ENCODE data around the gene PUS10.
"Not testable (repeated sequence)": the region's sequence is repeated elsewhere in the genome, so short reads cannot be mapped to it uniquely, and the experiment has no call there.

PUS10 gene

DNA sequence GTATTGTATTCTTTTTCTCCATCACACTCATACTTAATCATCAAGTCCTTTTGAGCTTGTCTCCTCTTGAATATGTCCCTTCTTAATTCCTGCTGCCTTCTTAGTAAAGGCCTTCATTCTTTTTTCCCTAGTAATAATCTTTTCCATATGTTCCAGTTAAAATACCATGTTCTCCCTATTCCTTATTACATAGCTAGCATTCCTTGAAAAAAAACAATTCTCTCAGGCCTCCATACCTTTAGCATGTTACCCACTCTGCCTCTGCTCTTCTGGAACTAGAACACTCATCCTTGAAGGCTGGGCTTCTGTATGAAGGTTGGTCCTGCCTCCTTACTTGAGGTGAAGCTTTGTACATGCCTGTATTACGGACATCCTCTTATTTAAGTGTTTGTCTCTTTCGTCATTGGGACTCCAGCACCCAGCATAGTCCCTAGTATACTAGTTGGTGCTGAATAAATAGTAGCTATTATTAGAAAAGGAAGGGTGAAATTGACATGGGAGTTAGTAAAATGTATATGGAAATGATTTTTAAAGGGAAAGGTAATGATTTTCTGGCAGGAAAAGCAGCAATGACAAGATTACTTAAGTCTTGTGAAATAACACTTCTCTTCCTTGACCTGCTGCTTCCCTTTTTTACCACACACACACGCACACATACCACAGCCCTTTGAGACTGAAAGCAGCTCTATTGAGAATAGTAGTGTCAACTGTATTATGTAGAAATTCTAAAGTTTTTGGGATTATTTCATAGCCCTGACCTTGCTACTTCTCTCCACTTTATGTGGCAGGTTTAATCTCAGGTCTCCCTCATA, 91.1 kb downstream of the PUS10 start:
- DNase-seq = no peak

DNA sequence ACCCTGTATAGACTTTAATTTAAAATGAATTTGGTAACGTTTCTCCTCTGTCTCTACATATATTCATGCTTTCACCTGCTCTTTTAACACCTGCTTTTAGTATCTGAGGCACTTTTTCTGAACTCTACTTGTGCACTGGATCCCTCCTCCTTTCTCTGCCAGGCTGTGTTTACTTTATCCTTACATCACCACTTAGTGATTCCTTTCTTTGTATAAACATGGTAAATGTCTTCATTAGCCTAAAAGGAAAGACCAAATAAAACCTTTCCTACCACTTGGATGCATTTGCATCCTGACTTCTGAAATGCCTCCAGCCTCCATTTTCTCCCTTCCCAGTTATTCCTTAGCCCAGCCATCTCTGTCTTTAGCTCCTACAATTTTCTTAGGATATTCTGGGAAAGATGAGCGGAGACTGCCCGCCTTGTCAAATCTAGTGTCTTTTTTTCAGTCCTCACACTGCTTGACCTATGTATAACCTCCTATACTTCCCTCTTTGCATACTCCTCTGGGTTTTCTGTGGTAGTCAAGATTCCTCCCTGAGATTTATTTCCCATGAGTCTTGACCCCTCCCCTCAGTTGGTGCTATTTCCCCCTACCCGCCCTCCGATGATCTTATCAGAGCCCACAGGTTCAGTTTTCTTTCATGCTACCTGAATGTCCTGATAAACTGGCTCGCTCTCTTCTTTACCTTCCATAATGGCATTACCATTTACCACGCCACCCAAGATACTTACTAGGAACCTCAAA, 91.9 kb downstream of the PUS10 start:
- no peak for DNase-seq

DNA sequence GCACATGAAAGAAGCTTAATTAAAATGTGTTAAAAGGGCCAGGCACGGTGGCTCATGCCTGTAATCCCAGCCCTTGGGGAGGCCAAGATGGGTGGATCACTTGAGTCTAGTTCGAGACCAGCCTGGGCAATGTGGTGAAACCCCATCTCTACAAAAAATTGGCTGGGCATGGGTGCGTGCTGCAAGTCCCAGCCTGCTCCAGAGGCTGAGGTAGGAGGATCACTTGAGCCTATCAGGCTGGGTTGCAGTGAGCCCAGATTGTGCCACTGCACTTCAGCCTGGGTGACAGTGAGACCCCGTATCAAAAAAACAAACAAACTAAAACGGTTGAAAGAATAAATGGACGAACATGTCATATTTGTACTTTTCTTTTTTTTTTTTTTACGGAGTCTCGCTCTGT, 110.7 kb downstream of the PUS10 start:
- DNase-seq = no peak

DNA sequence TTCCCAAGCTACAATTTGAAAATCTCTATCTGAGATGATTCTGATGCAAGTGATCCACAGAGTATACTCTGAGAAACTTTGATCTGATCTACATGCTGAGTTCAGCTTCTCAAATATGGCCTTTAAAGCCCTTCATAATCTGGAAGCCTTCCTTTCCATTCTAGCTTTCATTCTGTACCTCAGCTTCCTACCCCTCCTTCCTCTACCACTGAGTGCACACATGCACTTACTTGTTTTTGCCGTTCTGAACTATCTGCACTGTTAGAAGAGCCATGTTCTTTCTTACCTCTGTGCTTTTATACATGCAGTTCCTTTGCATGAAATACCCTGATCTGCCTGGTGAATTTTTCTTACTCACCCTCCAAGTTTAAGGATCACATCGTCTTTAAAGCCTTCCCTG, 111.7 kb downstream of the PUS10 start:
- no peak for DNase-seq

DNA sequence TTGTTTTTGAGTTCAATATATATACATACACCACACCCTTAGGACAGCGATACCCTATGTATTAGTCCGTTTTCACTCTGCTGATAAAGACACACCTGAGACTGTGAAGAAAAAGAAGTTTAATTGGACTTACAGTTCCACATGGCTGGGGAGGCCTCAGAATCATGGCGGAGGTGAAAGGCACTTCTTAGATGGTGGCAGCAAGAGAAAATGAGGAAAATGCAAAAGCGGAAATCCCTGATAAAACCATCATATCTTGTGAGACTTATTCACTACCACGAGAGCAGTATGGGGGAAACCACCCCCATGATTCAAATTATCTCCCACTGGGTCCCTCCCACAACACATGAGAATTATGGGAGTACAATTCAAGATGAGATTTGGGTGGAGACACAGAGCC, 112.2 kb downstream of the PUS10 start:
- not testable (repeated sequence) for DNase-seq

DNA sequence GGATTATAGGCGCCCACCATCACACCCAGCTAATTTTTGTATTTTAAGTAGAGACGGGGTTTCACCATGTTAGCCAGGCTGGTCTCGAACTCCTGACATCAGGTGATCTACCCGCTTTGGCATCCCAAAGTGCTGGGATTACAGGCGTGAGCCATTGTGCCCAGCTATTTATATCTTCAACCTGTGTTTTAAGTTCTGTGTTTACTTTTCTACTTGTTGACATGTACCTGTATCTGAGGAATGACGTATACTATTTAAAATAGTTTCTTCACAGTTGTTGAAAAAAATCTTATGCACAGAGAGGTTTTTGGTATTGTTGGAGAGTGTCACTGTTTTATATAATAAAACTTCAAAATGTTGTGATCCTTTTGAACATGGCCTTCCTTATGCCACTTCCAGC, 116.8 kb downstream of the PUS10 start:
- not testable (repeated sequence) for DNase-seq

DNA sequence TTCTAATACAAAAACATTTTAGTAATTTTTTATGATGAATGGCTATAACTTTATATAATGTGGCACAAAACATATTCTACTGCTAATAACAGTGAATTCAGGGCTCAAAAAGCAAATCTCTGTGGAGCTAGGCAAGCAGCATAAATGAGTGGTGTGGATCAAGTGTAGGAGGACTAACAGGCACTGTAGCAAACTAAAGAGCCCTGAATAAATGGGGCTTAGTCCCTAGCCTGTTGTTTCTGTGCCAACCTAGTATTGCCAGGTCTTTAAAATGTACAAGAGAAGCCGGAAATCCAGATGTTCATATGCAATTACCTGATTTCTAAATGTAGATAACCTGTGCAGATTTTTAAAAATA, 118.2 kb downstream of the PUS10 start:
- DNase-seq = no peak

DNA sequence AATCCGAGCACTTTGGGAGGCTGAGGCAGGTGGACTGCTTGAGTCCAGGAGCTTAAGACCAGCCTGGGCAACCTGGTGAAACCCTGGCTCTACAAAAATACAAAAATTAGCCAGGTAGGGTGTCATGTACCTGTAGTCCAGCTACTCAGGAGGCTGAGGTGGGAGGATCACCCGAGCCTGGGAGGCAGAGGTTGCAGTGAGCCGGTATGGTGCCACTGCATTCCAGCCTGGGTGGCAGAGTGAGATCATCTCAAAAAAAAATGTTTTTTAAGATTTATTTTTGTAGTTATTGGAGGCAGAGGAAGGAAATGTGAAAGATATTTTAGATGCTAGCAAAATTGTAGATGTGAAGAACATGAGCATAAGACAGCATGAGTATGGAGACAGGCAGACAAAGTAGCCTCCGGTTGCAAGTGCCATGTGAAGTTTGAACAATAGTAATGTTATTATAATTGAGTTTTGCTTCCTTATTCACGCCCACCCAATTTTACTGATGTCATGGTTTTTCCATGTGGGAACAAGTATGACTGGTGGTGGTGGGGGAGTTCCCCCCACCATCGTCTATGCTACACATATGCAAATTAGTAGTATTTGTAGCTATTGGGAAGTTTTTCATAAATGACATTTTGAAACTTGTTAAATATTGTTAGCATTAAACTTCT, 118.7 kb downstream of the PUS10 start:
- DNase-seq = no peak

DNA sequence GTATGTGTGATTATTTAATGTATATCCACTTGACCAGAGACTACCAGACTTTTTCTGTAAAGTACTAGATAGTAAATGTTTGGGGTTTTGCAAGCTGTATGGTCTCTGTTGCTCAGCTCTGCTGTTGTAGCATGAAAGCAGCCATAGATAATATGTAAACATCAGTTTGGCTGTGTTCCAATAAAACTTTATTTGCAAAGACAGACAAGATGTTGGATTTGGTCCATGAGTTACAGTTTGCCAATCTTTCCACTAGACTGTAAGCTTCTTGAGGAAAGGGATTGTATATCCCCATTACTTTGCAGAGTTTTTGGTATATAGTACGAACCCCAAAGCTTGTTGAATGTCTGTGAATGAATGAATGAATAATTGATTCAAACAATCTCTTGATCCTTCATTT, 119.5 kb downstream of the PUS10 start:
- no peak for DNase-seq
